ENCODE results near the gene C22orf31.

The C22orf31 gene

DNA sequence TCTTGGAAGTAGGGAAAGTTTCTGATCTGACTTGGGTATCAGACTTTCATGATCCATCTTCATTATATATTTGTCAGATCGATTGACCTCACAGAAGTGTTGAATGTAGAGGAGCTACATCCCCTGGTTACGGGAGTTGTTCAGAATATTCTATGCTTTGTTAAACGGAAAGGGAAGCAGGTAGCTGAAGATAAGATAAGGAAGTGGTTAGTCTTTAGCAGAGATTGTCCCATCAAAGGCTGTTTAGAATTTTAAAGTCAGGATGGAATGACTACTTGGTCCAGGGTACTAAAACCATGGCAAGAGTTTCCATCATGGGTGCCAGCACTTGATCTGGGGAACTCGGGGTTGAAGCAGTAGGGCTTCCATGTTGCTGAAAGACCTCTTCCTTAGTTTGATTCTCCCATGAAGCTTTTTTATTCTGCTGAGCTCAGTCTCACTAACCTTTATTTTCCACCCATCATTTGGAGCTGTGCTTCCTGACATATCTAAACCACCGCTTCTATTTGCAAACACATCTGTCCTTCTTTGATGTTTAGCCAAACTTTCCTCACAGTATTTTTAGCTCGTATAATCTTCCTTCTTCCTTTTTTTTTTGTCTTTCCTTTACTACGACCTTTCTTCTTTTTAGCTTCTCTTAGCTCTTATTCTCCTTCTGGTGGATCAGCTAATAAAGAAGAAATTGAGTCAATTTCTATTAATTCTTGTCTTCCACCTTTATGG lies 4.0 kb upstream of the C22orf31 start:
- no peak overlapping the region for H3K27ac ChIP-seq
- TF ChIP-seq, protein P1, sequence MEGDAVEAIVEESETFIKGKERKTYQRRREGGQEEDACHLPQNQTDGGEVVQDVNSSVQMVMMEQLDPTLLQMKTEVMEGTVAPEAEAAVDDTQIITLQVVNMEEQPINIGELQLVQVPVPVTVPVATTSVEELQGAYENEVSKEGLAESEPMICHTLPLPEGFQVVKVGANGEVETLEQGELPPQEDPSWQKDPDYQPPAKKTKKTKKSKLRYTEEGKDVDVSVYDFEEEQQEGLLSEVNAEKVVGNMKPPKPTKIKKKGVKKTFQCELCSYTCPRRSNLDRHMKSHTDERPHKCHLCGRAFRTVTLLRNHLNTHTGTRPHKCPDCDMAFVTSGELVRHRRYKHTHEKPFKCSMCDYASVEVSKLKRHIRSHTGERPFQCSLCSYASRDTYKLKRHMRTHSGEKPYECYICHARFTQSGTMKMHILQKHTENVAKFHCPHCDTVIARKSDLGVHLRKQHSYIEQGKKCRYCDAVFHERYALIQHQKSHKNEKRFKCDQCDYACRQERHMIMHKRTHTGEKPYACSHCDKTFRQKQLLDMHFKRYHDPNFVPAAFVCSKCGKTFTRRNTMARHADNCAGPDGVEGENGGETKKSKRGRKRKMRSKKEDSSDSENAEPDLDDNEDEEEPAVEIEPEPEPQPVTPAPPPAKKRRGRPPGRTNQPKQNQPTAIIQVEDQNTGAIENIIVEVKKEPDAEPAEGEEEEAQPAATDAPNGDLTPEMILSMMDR (IDR thresholded peaks at IDR 0.05) = no peak
- no peak for TF ChIP-seq ZFX (IDR thresholded peaks at IDR 0.05; ENCODE audit: borderline replicate concordance)

GRCh38 chr22:29062286-29062821 lies 723 bp upstream of the C22orf31 start:
- no peak overlapping the region for H3K27ac ChIP-seq
- TF ChIP-seq, protein P1 (IDR thresholded peaks at IDR 0.05) = no peak
- no peak for TF ChIP-seq ZFX (IDR thresholded peaks at IDR 0.05; ENCODE audit: borderline replicate concordance)

GRCh38 chr22:29060931-29061330 lies 700 bp downstream of the C22orf31 start:
- TF ChIP-seq ZFX (IDR thresholded peaks at IDR 0.05; ENCODE audit: borderline replicate concordance) = no peak
- TF ChIP-seq, protein P1 (IDR thresholded peaks at IDR 0.05) = no peak
- H3K27ac ChIP-seq = no peak overlapping the region

DNA sequence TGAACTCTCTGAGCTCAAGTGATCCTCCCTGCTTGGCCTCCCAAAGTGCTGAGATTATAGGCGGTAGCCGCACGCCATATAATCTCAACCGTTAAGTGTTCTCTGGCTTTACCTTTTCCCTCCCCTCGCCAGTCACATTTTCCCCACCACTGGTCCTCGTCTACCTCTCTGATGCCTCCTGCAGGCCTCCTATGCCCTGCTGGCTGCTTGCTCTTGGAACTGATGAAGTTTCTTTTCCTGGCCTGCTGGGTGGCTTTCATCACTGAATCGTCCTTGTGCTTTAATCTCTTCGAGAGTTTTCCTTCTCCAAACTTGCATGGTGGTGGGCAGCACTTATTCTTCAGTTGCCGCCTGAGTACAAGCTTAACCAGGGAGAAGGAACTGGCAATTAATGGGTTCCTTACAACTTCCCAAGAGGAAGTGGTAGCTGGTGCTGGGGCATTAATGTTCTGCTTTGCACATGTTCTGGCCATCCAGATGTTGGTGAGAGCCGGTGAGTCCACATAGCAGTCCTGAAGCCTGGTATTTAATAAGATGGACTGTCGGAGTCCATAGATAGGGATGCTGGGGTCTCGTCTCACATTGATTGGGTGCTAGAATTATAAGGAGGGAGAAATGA lies 1.3 kb downstream of the C22orf31 start:
- TF ChIP-seq ZFX (IDR thresholded peaks at IDR 0.05; ENCODE audit: borderline replicate concordance) = no peak
- TF ChIP-seq, protein P1 (IDR thresholded peaks at IDR 0.05) = no peak
- no peak overlapping the region for H3K27ac ChIP-seq

GRCh38 chr22:29056472-29056871 lies 5.2 kb downstream of the C22orf31 start:
- TF ChIP-seq, protein P1 (IDR thresholded peaks at IDR 0.05) = no peak
- no peak for TF ChIP-seq ZFX (IDR thresholded peaks at IDR 0.05; ENCODE audit: borderline replicate concordance)
- H3K27ac ChIP-seq = no peak overlapping the region

- no peak overlapping the region for H3K27ac ChIP-seq
- TF ChIP-seq, protein P1 (IDR thresholded peaks at IDR 0.05) = no peak
These were observed 6.3 kb downstream of the C22orf31 start for GRCh38 chr22:29055192-29055830.
